ENCODE measurements around the gene ACOXL. TPM values are rescaled to one million over a fixed set of nuclear protein-coding genes. Genes with fewer than 3 reads are reported as not detected.

ACOXL gene
- total and polyA plus RNA-seq, 9 of the 15 experiments (the other 6 are each of a cell fraction or from before 2014, with no cell fraction given), result 0.31 to 0.56 TPM; not detected in 7

- in situ Hi-C loops (cut with MboI) (no loop called here), intact Hi-C loops (cut with micrococcal nuclease) (no loop called here)
- Histone ChIP-seq H3K4me3 (no peak overlapping the region), H4K20me1 (replicated peaks; ENCODE audit: control insufficient read depth, insufficient read depth, low read length) (no peaks in the 10 kb centered on the region), H3K27me3 (ENCODE audit: control insufficient read depth in 2 of 2, insufficient read depth in 2 of 2, low read length in 2 of 2) (peaks cover 28 to 37% of the 10 kb centered on the region in 2 experiments; a peak in 4 of 5 replicates), H3K36me3 (ENCODE audit: control insufficient read depth, insufficient read depth, low read length) (no peaks in the 10 kb centered on the region), H3K4me2 (ENCODE audit: insufficient read depth, low read length) (no peak overlapping the region), H2AFZ (ENCODE audit: low read depth, low read length) (no peak overlapping the region), H3K27ac (ENCODE audit: extremely low read depth, low read depth, low read length) (no peak overlapping the region), H3K9me3 (replicated peaks; ENCODE audit: control insufficient read depth, insufficient read depth, low read depth, low read length) (no peaks in the 10 kb centered on the region), H3K9ac (ENCODE audit: insufficient read depth in 1 of 2, low read depth in 2 of 2, low read length in 2 of 2) (no peak overlapping the region), H3K4me1 (replicated peaks in 1 of 2; ENCODE audit: control insufficient read depth in 2 of 2, insufficient read depth in 2 of 2, low read length in 2 of 2) (no peaks in the 10 kb centered on the region), H3K79me2 (ENCODE audit: control insufficient read depth, insufficient read depth, low read length) (no peaks in the 10 kb centered on the region), H3K9me1 (ENCODE audit: control insufficient read depth, insufficient read depth, low read length) (no peaks in the 10 kb centered on the region)
- CTCF ChIA-PET (ENCODE audit: low intra/inter-chr PET ratio), result no interaction called here
- POLR2A ChIA-PET, result interaction anchor here (0.6 kb wide), 1 partner anchor 947 kb away, joined by 3 read pairs; no protein-coding TSS in a partner anchor
- no TSS peak for BruUV-seq (replicated peaks)
- DNase-seq (ENCODE audit: extremely low read depth in 1 of 4, low spot score in 3 of 4) (no peak), FAIRE-seq (no peak), ATAC-seq (no peak)
- WGBS (ENCODE audit: insufficient coverage, low coverage, missing lambda C conversion rate), result 2% methylated on average over 12 of the region's 12 CpGs
- TF ChIP-seq LCOR (CRISPR knock-in tag; IDR thresholded peaks at IDR 0.05) (no peak), SIRT6 (IDR thresholded peaks at IDR 0.05; ENCODE audit: low read depth, low read length) (no peak), SFPQ (IDR thresholded peaks at IDR 0.05; ENCODE audit: low read depth, low read length) (no peak), SOX6 (IDR thresholded peaks at IDR 0.05) (no peak), ZNF699 (CRISPR knock-in tag; IDR thresholded peaks at IDR 0.05; ENCODE audit: insufficient replicate concordance) (no peak), SMAD3 (CRISPR knock-in tag; conservative IDR thresholded peaks at IDR 0.05) (no peak), ZFX (CRISPR knock-in tag; IDR thresholded peaks at IDR 0.05) (no peak), SRSF9 (IDR thresholded peaks at IDR 0.05; ENCODE audit: borderline replicate concordance, low read depth, low read length) (no peak), HDGF (IDR thresholded peaks at IDR 0.05) (no peak), NCOA1 (IDR thresholded peaks at IDR 0.05; ENCODE audit: low read depth) (no peak)
- TF ChIP-seq, protein P1, sequence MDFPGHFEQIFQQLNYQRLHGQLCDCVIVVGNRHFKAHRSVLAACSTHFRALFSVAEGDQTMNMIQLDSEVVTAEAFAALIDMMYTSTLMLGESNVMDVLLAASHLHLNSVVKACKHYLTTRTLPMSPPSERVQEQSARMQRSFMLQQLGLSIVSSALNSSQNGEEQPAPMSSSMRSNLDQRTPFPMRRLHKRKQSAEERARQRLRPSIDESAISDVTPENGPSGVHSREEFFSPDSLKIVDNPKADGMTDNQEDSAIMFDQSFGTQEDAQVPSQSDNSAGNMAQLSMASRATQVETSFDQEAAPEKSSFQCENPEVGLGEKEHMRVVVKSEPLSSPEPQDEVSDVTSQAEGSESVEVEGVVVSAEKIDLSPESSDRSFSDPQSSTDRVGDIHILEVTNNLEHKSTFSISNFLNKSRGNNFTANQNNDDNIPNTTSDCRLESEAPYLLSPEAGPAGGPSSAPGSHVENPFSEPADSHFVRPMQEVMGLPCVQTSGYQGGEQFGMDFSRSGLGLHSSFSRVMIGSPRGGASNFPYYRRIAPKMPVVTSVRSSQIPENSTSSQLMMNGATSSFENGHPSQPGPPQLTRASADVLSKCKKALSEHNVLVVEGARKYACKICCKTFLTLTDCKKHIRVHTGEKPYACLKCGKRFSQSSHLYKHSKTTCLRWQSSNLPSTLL (IDR thresholded peaks at IDR 0.05), result no peak
Observed at GRCh38 chr2:110978756-110979470, 246.5 kb downstream of the ACOXL start.

Data from K562 (cell line).